Measurements from ENCODE around the gene DYNC2LI1. TPM values are rescaled to one million over a fixed set of nuclear protein-coding genes. Genes with fewer than 3 reads are reported as not detected.

The DYNC2LI1 gene
- total RNA-seq, 4 donors from 2014 or later: 18.5 to 32.2 (median 26.1) TPM

- Histone ChIP-seq H3K9me3 (no peaks in the 10 kb centered on the region), H3K4me1 (no peaks in the 10 kb centered on the region), H3K27ac (no peak overlapping the region), H3K4me3 (no peak overlapping the region), H3K27me3 (no peaks in the 10 kb centered on the region), H3K36me3 (peaks cover 0 to 30% of the 10 kb centered on the region in 2 donors)
- no peak for TF ChIP-seq CTCF (IDR thresholded peaks at IDR 0.05)
- TF ChIP-seq POLR2A (IDR thresholded peaks at IDR 0.05): no peak
- TF ChIP-seq EP300 (IDR thresholded peaks at IDR 0.05): no peak
- TF ChIP-seq POLR2AphosphoS5 (IDR thresholded peaks at IDR 0.05): no peak
- ATAC-seq: no peak
- WGBS, 2 donors (ENCODE audit: low coverage in 1 of 2): 41 to 45% methylated on average over 5 of the region's 5 CpGs
Measured at GRCh38 chr2:43729491-43730174, 44.2 kb upstream of the DYNC2LI1 start.

- H3K4me1 ChIP-seq: peaks cover 0 to under 1% (median 0%) of the 10 kb centered on the region in 3 donors
- no peak overlapping the region for H3K27ac ChIP-seq
- no peaks in the 10 kb centered on the region for H3K27me3 ChIP-seq
- H3K36me3 ChIP-seq: peaks cover 0 to 30% of the 10 kb centered on the region in 2 donors
- no peak for ATAC-seq
- 72 to 100% methylated on average over 1 of the region's 1 CpG for WGBS, 2 donors (ENCODE audit: low coverage in 1 of 2)
- H3K9me3 ChIP-seq: no peaks in the 10 kb centered on the region
- no peak for TF ChIP-seq CTCF (IDR thresholded peaks at IDR 0.05)
- no peak for TF ChIP-seq EP300 (IDR thresholded peaks at IDR 0.05)
- no peak for TF ChIP-seq POLR2AphosphoS5 (IDR thresholded peaks at IDR 0.05)
- TF ChIP-seq POLR2A (IDR thresholded peaks at IDR 0.05): no peak
- no peak overlapping the region for H3K4me3 ChIP-seq
Measured at GRCh38 chr2:43731211-43731610, 42.6 kb upstream of the DYNC2LI1 start.

- Histone ChIP-seq H3K27me3 (no peaks in the 10 kb centered on the region), H3K4me1 (peaks cover 0 to 10% (median 0%) of the 10 kb centered on the region in 3 donors), H3K27ac (peak overlapping the region in 3 of 4 donors; percentile 22 to 66 (median 58)), H3K9me3 (no peaks in the 10 kb centered on the region), H3K36me3 (peaks cover 0 to 36% of the 10 kb centered on the region in 2 donors), H3K4me3 (no peak overlapping the region)
- no peak for ATAC-seq
- WGBS, 2 donors (ENCODE audit: low coverage in 1 of 2): 62 to 100% methylated on average over 1 to 6 of the region's 6 CpGs
- TF ChIP-seq CTCF (IDR thresholded peaks at IDR 0.05) (no peak), POLR2AphosphoS5 (IDR thresholded peaks at IDR 0.05) (no peak), POLR2A (IDR thresholded peaks at IDR 0.05) (no peak), EP300 (IDR thresholded peaks at IDR 0.05) (no peak)
Measured at GRCh38 chr2:43736637-43737036, 37.2 kb upstream of the DYNC2LI1 start.

GRCh38 chr2:43737097-43737854 is 36.6 kb upstream of the DYNC2LI1 start:
- peak overlapping the region in 3 of 4 donors; percentile 22 to 66 (median 58) for H3K27ac ChIP-seq
- no peak overlapping the region for H3K4me3 ChIP-seq
- peak; percentile 74 for ATAC-seq
- H3K9me3 ChIP-seq: no peaks in the 10 kb centered on the region
- H3K4me1 ChIP-seq: peaks cover 0 to 10% (median 0%) of the 10 kb centered on the region in 3 donors
- H3K36me3 ChIP-seq: peaks cover 0 to 30% of the 10 kb centered on the region in 2 donors
- 32 to 35% methylated on average over 6 to 7 of the region's 8 CpGs for WGBS, 2 donors (ENCODE audit: low coverage in 1 of 2)
- H3K27me3 ChIP-seq: no peaks in the 10 kb centered on the region
- TF ChIP-seq POLR2AphosphoS5 (IDR thresholded peaks at IDR 0.05): peak; percentile 47
- no peak for TF ChIP-seq CTCF (IDR thresholded peaks at IDR 0.05)
- no peak for TF ChIP-seq EP300 (IDR thresholded peaks at IDR 0.05)
